ENCODE data around the gene ITSN1. TPM values are rescaled to one million over a fixed set of nuclear protein-coding genes. Genes with fewer than 3 reads are reported as not detected.

ITSN1 gene
- total and polyA plus RNA-seq, 2 experiments from 2014 or later, result 77.9 to 95.7 TPM

DNA sequence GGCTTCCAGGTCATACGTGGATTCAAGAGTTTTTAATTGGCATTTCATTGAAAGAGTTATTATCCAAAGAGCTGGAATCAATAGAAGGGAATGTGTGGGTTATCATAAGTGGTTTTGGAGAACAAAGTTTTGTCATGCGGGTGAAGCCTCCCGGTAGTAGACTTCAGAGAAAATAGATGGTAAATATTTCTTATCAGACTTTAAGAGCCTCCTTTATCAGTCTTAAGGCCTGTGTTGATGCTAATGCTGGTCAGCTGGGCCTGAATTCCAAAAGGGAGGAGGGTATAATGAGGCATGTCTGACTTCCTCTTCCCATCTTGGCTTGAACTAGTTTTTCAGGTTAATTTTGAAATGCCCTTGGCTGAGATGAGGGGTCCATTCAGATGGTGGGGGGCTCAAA is 89.7 kb downstream of the ITSN1 start:
- Mint-ChIP-seq H3K36me3 (ENCODE audit: low read depth) (peaks cover 17% of the 10 kb centered on the region; the same call in 2 of the 3 replicates), H3K27me3 (ENCODE audit: insufficient read depth, low read depth, poor library complexity) (no peaks in the 10 kb centered on the region), H3K27ac (peak overlapping the region; percentile 42; the same call in 1 of the 2 replicates), H3K4me1 (peaks cover 26% of the 10 kb centered on the region), H3K9me3 (no peaks in the 10 kb centered on the region), H3K4me3 (no peak overlapping the region)
- Histone ChIP-seq H3K4me2 (peak overlapping the region; percentile 6; the same call in 1 of the 2 replicates), H3K4me1 (ENCODE audit: insufficient read depth) (peaks cover 21% of the 10 kb centered on the region), H3K27ac (ENCODE audit: low read depth) (no peak overlapping the region), H4K20me1 (replicated peaks; ENCODE audit: insufficient read depth) (no peaks in the 10 kb centered on the region; the same call in 1 of the 2 replicates), H2AFZ (no peak overlapping the region), H3K79me2 (replicated peaks; ENCODE audit: insufficient read depth) (no peaks in the 10 kb centered on the region), H3F3A (replicated peaks; ENCODE audit: low read depth) (no peaks in the 10 kb centered on the region), H3K4me3 (no peak overlapping the region), H3K27me3 (ENCODE audit: insufficient read depth) (no peaks in the 10 kb centered on the region), H3K9me2 (ENCODE audit: insufficient read depth) (no peaks in the 10 kb centered on the region), H3K36me3 (ENCODE audit: insufficient read depth) (no peaks in the 10 kb centered on the region)
- TF ChIP-seq STAT1 (IDR thresholded peaks at IDR 0.05; ENCODE audit: unreplicated experiment), result no peak
- no peak for TF ChIP-seq NANOG (IDR thresholded peaks at IDR 0.05; ENCODE audit: borderline replicate concordance)
- TF ChIP-seq EZH2phosphoT487 (IDR thresholded peaks at IDR 0.05; ENCODE audit: unreplicated experiment), result no peak
- TF ChIP-seq, protein P1, sequence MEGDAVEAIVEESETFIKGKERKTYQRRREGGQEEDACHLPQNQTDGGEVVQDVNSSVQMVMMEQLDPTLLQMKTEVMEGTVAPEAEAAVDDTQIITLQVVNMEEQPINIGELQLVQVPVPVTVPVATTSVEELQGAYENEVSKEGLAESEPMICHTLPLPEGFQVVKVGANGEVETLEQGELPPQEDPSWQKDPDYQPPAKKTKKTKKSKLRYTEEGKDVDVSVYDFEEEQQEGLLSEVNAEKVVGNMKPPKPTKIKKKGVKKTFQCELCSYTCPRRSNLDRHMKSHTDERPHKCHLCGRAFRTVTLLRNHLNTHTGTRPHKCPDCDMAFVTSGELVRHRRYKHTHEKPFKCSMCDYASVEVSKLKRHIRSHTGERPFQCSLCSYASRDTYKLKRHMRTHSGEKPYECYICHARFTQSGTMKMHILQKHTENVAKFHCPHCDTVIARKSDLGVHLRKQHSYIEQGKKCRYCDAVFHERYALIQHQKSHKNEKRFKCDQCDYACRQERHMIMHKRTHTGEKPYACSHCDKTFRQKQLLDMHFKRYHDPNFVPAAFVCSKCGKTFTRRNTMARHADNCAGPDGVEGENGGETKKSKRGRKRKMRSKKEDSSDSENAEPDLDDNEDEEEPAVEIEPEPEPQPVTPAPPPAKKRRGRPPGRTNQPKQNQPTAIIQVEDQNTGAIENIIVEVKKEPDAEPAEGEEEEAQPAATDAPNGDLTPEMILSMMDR (conservative IDR thresholded peaks at IDR 0.05; ENCODE audit: low read depth in 2 of 2), result no peak
- no peak for TF ChIP-seq POLR2AphosphoS5 (IDR thresholded peaks at IDR 0.05; ENCODE audit: low read depth)
- TF ChIP-seq EZH2 (IDR thresholded peaks at IDR 0.05; ENCODE audit: low read depth, unreplicated experiment), result no peak
- TF ChIP-seq, protein P2, sequence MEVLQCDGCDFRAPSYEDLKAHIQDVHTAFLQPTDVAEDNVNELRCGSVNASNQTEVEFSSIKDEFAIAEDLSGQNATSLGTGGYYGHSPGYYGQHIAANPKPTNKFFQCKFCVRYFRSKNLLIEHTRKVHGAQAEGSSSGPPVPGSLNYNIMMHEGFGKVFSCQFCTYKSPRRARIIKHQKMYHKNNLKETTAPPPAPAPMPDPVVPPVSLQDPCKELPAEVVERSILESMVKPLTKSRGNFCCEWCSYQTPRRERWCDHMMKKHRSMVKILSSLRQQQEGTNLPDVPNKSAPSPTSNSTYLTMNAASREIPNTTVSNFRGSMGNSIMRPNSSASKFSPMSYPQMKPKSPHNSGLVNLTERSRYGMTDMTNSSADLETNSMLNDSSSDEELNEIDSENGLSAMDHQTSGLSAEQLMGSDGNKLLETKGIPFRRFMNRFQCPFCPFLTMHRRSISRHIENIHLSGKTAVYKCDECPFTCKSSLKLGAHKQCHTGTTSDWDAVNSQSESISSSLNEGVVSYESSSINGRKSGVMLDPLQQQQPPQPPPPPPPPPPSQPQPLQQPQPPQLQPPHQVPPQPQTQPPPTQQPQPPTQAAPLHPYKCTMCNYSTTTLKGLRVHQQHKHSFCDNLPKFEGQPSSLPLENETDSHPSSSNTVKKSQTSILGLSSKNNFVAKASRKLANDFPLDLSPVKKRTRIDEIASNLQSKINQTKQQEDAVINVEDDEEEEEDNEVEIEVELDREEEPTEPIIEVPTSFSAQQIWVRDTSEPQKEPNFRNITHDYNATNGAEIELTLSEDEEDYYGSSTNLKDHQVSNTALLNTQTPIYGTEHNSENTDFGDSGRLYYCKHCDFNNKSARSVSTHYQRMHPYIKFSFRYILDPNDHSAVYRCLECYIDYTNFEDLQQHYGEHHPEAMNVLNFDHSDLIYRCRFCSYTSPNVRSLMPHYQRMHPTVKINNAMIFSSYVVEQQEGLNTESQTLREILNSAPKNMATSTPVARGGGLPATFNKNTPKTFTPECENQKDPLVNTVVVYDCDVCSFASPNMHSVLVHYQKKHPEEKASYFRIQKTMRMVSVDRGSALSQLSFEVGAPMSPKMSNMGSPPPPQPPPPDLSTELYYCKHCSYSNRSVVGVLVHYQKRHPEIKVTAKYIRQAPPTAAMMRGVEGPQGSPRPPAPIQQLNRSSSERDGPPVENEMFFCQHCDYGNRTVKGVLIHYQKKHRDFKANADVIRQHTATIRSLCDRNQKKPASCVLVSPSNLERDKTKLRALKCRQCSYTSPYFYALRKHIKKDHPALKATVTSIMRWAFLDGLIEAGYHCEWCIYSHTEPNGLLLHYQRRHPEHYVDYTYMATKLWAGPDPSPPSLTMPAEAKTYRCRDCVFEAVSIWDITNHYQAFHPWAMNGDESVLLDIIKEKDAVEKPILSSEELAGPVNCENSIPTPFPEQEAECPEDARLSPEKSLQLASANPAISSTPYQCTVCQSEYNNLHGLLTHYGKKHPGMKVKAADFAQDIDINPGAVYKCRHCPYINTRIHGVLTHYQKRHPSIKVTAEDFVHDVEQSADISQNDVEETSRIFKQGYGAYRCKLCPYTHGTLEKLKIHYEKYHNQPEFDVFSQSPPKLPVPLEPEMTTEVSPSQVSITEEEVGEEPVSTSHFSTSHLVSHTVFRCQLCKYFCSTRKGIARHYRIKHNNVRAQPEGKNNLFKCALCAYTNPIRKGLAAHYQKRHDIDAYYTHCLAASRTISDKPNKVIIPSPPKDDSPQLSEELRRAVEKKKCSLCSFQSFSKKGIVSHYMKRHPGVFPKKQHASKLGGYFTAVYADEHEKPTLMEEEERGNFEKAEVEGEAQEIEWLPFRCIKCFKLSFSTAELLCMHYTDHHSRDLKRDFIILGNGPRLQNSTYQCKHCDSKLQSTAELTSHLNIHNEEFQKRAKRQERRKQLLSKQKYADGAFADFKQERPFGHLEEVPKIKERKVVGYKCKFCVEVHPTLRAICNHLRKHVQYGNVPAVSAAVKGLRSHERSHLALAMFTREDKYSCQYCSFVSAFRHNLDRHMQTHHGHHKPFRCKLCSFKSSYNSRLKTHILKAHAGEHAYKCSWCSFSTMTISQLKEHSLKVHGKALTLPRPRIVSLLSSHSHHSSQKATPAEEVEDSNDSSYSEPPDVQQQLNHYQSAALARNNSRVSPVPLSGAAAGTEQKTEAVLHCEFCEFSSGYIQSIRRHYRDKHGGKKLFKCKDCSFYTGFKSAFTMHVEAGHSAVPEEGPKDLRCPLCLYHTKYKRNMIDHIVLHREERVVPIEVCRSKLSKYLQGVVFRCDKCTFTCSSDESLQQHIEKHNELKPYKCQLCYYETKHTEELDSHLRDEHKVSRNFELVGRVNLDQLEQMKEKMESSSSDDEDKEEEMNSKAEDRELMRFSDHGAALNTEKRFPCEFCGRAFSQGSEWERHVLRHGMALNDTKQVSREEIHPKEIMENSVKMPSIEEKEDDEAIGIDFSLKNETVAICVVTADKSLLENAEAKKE (CRISPR knock-in tag; IDR thresholded peaks at IDR 0.05), result no peak
- TF ChIP-seq CREB1 (CRISPR knock-in tag; IDR thresholded peaks at IDR 0.05; ENCODE audit: low read depth), result no peak
- TF ChIP-seq, protein P3, sequence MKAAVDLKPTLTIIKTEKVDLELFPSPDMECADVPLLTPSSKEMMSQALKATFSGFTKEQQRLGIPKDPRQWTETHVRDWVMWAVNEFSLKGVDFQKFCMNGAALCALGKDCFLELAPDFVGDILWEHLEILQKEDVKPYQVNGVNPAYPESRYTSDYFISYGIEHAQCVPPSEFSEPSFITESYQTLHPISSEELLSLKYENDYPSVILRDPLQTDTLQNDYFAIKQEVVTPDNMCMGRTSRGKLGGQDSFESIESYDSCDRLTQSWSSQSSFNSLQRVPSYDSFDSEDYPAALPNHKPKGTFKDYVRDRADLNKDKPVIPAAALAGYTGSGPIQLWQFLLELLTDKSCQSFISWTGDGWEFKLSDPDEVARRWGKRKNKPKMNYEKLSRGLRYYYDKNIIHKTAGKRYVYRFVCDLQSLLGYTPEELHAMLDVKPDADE (IDR thresholded peaks at IDR 0.05), result no peak
- ATAC-seq (no peak), DNase-seq (ENCODE audit: low spot score) (peak; percentile 33)
